DND-41 (cell line): ENCODE results near the gene EFNA2.

Experiments used
- EZH2 ChIP-seq: IDR thresholded peaks from 3 replicates; pipeline ENCODE4 v1.6.1; 2012; ENCODE audit warnings: borderline replicate concordance, low read depth, mild to moderate bottlenecking, moderate library complexity, low read length, inconsistent platforms; ENCODE audit not compliant: severe bottlenecking
- TF ChIP-seq, protein P1 (sequence below): IDR thresholded peaks from 2 replicates; pipeline ENCODE4 v1.5.1; 2012; ENCODE audit warnings: borderline replicate concordance, low read length, moderate library complexity, mild to moderate bottlenecking; ENCODE audit not compliant: poor library complexity, severe bottlenecking; ENCODE audit errors: extremely low read depth

DNA sequence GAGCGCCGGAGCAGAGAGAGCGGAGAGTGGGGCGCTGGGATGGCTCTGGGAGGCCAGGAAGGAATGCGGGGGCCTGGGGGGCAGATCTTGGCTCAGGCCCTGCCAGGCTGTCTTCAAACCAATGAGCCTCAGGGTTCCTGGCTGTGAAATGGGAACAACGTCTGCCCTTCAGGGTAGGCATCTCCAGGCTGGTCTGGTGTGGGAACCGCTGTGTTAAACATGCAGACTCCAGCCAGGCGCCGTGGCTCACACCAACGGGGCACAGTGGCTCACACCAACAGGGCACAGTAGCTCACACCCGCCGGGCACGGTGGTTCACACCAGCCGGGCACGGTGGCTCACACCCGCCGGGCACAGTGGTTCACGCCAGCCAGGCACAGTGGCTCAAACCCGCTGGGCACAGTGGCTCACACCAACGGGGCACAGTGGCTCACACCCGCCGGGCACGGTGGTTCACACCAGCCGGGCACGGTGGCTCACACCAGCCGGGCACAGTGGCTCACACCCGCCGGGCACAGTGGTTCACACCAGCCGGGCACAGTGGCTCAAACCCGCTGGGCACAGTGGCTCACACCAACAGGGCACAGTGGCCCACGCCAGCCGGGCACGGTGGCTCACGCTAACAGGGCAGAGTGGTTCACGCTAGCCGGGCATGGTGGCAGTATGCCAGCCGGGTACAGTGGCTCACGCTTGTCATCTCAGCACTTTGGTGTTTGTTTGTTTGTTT is 40.1 kb downstream of the EFNA2 start:
- TF ChIP-seq, protein P1, sequence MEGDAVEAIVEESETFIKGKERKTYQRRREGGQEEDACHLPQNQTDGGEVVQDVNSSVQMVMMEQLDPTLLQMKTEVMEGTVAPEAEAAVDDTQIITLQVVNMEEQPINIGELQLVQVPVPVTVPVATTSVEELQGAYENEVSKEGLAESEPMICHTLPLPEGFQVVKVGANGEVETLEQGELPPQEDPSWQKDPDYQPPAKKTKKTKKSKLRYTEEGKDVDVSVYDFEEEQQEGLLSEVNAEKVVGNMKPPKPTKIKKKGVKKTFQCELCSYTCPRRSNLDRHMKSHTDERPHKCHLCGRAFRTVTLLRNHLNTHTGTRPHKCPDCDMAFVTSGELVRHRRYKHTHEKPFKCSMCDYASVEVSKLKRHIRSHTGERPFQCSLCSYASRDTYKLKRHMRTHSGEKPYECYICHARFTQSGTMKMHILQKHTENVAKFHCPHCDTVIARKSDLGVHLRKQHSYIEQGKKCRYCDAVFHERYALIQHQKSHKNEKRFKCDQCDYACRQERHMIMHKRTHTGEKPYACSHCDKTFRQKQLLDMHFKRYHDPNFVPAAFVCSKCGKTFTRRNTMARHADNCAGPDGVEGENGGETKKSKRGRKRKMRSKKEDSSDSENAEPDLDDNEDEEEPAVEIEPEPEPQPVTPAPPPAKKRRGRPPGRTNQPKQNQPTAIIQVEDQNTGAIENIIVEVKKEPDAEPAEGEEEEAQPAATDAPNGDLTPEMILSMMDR, result no peak
- no peak for TF ChIP-seq EZH2
